ENCODE results near the gene EPS8L2.

DNA sequence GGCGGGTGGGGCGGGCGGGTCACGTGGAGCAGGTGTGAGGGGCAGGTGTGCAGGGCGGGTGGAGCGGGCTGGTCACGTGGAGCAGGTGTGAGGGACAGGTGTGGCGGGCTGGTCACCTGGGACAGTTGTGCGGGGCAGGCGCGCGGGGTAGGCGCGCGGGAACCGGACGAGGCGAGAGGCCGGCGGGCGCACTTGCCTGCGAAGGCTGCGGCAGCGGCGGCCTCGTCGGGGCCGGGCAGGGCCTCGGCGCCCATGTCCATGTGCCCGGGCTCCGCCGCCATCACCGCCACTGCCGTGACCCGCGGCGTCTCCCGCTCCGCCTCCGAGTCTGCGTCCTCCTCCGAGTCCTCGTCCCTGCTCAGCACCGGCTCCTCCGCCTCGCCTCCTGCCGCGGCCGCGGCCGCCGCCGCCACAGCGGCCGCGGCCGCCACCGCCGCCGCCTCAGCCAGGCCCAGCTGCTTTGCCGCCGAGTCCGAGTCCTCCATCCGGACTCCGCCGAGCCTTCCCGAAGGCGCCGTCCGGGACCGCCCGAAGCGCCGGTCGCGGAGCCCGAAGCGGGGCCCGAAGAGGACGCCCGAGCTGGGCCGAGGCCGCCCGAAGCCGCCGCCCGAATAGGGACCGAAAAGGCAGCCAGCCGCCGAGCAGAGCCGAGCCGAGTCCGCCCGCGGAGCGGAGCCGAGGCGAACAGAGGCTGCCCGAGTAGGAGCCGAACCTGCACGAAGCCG is 11.3 kb upstream of the EPS8L2 start, which contains the start of gene DEAF1:
- TF ChIP-seq CTCF (IDR thresholded peaks at IDR 0.05) (no peak), EZH2 (IDR thresholded peaks at IDR 0.05; ENCODE audit: borderline replicate concordance, insufficient read depth, low read depth, low read length, poor library complexity, severe bottlenecking) (no peak)
